Loucy (cell line): ENCODE measurements around the gene HACD4.

Experiments used
- EZH2phosphoT487 ChIP-seq: fragments of 200-600 bp; IDR thresholded peaks from 2 replicates; pipeline ENCODE4 v1.6.1; 2018; ENCODE audit warnings: antibody characterized with exemption, mild to moderate bottlenecking, moderate library complexity, borderline replicate concordance
- TF ChIP-seq, protein P1 (sequence below): fragments of 200-600 bp; sonication (generic); conservative IDR thresholded peaks from 2 replicates; pipeline ENCODE4 v1.5.1; 2014; ENCODE audit warnings: mild to moderate bottlenecking, antibody characterized with exemption, low read length

DNA sequence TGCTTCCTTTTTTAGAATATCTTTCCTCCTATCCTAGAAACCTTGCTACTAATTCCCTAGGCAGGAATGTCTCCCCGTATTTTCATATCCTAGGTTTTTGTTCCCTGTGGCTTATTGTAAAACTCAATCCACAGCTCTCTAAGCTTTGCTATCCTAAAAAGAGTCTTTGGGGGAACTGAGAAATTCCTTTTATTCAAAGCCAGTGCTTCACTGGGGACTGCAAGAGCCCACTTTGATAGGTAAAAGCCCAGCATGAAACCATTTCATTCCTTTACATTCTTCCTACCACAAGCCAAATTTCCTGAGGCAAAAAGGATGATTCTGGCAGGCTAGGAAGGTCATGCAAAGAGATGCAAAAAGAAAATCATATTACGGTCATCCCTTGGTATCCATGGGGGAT lies 5.8 kb upstream of the HACD4 start:
- TF ChIP-seq, protein P1, sequence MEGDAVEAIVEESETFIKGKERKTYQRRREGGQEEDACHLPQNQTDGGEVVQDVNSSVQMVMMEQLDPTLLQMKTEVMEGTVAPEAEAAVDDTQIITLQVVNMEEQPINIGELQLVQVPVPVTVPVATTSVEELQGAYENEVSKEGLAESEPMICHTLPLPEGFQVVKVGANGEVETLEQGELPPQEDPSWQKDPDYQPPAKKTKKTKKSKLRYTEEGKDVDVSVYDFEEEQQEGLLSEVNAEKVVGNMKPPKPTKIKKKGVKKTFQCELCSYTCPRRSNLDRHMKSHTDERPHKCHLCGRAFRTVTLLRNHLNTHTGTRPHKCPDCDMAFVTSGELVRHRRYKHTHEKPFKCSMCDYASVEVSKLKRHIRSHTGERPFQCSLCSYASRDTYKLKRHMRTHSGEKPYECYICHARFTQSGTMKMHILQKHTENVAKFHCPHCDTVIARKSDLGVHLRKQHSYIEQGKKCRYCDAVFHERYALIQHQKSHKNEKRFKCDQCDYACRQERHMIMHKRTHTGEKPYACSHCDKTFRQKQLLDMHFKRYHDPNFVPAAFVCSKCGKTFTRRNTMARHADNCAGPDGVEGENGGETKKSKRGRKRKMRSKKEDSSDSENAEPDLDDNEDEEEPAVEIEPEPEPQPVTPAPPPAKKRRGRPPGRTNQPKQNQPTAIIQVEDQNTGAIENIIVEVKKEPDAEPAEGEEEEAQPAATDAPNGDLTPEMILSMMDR, result no peak
- no peak for TF ChIP-seq EZH2phosphoT487
